GM18867 (cell line): ENCODE results near the gene KRT38.

Experiments used
- ATAC-seq: cut with Tn5 transposase; IDR thresholded peaks from one replicate; pipeline ENCODE4 v1.9.1; 2021; ENCODE audit warnings: mild to moderate bottlenecking, moderate library complexity; ENCODE audit not compliant: unreplicated experiment

The KRT38 gene

DNA sequence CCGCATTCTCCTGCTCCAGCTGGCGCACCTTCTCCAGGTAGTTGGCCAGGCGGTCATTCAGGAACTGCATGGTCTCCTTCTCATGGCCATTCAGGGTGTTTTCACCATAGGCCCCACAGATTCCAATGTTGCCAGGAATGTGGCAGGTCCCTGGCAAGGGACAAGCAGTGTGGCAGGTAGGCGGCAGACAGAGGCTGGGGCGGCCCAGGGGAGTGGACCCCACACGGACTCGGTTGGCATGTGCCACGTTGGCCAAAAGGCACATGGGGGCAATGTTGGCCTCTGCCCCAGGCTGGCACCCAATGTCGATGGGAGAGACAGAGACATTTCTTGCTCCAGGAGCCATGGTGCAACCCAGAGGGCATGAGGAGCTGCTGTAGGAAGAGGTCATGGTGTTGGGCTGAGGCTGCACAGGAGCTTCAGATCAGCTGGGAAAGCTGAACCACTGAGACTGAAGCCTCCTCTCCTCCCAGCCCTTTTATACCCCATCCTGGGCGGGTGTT lies at the start of gene KRT38:
TSS of gene KRT38 (minus strand) at position 453 of the 503 bp plus-strand sequence. CDS start at position 391, 62 bp downstream.
- no peak for ATAC-seq

DNA sequence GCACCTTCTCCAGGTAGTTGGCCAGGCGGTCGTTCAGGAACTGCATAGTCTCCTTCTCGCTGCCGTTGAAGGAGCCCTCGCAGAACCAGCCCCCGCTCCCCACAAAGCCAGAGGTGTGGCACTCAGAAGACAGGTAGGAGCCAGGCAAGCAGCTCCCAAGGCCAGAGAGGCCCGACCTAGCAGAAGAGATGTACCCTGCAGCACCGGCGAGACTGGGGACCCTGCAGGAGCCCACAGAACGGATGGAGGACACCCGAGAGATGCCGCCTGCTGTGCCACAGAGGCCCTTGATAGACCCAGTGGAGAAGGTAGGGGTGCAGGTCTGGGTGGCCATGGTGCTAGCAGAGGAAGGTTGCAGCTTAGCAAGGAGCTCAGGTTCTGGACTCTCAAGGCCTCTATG lies 48.7 kb upstream of the KRT38 start, which contains the start of gene KRT36:
TSS of gene KRT36 (minus strand) at position 380 of the 400 bp plus-strand sequence. CDS start at position 334, 46 bp downstream.
- no peak for ATAC-seq

DNA sequence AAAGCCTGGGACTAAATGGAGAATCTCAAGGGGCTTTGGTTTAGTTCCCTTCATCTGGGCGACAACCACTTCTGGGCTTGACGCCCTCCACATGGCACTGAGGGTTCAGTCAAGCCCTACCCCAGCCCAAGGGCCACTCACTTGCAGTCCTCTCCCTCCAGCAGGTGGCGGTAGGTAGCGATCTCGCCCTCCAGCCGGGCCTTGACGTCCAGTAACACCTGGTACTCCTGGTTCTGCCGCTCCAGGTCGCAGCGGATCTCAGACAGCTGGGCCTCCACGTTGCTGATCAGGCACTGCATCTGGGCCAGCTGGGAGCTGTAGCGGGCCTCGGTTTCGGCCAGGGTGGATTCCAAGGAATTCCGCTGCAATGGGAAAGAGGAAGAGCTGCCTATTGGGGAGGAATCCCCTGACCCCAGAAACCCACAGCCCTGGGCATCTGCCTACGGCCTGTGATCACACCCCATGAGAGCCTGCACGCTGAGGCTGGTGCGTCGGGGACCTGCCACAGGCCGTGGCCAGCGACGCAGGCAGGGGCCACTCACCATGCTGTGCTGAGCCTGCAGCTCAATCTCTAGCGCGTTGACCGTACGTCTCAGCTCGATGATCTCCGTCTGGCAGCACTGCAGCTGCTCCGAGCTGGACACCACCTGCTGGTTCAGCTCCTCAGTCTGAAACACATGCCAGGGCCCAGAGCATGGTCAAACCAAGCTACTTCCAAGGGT lies 46.2 kb upstream of the KRT38 start:
- no peak for ATAC-seq

DNA sequence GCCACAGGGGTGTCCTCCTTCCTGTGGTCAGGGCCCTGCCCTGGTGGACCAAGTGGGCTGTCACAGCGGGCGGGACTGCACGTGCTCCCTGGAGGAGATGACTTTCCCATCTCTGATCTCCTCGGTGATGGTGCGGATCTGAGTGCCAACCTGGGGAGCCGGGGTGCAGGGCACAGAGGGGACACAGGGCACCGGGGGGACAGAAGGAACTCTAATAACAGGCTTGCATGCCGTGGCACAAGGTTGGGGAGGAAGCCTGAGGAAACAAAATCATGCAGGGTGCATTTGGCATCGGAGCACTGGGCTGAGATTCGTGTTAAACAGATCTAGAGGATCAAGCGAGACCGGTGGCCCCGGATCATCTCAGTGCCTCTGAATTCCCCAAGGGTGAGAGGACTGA lies 45.5 kb upstream of the KRT38 start:
- no peak for ATAC-seq

DNA sequence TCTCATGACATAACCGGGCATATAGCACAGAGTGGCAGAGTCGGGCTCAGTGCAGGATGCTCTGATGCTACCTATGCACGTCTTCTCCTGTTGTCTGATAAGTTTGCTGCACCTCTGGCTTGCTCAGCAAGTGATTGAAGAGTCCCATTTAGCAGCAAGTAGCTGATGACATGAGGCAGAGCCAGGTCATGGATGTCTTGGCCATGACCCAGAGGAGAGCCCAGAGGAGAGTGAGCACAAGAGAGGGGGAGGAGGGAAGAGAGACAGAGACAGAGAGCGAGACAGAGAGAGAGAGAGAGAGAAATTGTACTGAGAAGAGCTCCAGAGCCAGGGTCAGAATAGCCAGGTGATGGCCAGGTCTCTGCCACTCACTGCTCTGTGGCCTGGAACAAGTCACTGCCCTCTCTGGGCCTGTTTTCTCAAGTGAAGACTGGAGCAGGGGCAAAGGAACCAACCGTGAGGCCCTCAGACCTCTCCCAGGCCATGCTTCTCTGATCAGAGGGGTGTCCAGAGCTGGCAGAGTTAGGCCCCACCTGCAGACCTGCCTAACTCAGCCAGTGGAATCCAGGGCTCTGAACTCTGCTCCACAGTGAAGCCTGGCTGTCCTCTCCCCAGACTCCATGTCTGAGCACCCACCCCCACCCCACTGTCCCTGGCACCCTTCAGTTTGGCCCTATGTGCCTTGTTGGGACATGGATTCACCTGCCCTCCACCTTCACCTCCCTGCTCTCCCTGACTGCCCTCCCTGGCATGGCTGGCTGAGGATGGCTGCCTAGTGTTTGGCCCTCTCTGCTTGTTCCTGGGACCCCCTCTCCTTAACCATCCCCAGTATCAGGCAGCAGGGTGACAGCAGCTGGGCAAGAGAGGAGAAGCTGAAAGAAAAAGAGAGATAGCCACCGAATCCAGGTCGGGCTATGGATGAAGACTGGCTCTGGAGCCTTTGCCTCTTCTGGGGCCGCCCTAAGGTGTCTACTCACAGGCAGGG lies 44.4 kb upstream of the KRT38 start:
- ATAC-seq = no peak

DNA sequence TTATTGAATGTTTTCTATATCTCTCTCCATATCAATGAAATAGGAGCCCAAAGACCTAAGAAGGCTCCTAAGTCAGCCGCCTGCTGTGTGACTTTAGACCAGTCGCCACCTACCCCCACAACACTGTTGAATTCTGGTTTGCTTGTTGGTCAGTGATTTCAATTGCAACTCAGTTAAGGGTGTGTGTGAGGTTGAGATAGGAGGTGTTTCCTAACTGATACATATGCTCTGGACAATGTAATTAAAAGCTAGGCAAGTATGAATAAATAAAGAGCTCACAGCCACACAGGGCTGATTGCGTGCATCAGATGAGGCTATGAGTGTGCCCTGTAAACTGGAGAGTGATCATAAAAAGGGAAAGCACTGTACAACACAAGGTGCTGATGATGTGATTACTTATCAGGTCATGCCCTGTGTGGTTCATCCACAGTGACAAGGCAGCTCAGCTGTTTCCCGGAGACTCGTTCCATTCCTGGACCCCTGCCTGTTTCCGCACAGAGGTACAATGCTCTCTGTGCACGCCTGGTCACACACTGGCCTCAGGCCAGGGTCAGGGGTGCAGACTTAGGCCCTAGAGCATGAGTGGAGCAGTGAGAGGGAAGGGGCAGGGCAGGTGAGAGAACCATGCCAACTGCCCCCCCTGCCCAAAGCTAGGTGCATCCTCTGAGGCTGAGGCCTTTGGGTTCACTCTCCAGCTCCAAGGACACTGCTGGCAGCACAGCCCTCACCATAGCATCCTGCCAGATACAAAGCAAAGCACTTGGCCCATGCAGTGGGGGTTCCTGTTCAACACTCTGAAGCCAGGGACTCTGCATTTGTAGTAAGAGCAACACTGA lies 43.4 kb upstream of the KRT38 start:
- no peak for ATAC-seq

DNA sequence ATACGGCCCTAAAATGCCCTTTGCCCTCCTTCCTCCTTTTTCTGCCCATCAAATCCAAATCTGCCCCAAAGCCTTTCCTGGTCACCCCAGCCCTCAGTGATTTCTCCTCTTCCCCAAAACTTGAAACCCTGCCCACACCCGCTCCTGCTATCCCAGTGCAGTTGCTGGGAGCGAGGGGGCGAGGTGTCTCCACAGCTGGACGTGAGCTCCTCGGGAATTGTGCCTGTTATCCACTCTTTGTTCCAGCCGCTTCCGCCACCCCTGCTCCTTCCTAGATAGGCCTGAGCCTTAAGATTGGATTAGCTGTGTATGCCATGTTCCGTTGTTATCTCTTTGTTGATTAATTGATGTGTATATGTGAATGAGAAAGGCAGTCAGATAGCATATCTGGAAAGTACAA lies 42.7 kb upstream of the KRT38 start:
- ATAC-seq = no peak

DNA sequence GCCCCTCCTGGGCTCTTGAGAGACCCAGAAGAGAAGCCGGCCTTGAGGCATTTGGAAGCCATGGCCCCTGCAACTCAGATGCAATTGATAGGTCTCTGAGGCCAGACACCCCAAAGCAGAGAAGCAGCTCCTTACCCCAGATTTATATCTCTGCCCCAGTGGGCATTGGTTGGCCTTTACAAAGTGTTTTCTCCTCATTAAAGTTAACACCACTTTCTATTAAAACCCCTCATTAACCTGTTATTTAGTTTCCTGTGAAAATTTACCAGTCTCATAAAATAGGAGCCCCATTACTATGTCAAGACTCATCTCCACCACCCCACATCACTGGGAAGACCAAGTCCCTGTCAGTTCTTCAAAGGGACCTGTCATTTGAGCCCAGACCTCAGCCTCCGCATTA lies 40.3 kb upstream of the KRT38 start, which contains the start of gene KRT35:
TSS of gene KRT35 (minus strand) at position 116 of the 400 bp plus-strand sequence. CDS start at position 62, 54 bp downstream.
- ATAC-seq = no peak

DNA sequence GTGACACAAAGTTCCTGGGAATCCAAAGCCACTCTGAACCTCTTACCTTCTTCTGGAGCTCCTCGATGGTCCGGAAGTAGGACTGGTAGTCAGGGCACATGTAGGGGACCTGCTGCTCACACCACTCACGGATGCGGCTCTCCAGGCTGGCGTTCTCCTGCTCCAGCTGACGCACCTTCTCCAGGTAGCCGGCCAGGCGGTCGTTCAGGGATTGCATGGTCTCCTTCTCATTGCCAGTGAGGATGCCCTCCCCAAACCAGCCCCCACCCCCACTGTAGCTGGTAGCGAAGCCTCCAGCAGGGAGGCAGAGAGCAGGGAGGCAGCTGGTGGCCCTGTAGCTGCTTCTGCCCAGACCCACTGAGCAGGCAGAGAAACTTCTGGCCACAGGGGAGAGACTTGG lies 39.8 kb upstream of the KRT38 start:
- ATAC-seq = no peak

DNA sequence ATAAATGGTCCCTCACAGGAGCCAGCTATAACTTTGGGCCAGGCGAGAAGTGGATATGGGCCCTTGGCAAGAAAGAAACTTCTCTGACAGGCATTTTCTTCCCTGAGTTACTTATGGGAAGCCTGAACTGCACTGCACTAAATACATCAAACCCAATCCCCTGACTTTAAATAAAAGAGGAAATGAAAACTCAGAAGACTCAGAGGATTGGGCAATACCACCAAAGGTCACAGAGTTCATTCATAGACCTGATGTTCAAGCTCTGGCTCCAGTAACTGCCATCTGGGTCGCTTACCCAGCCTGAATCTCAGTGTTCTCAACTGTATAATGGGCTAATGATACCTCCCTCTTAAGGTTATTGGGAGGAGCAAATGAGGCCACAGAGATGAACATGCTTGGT lies 39.4 kb upstream of the KRT38 start:
- ATAC-seq = no peak

DNA sequence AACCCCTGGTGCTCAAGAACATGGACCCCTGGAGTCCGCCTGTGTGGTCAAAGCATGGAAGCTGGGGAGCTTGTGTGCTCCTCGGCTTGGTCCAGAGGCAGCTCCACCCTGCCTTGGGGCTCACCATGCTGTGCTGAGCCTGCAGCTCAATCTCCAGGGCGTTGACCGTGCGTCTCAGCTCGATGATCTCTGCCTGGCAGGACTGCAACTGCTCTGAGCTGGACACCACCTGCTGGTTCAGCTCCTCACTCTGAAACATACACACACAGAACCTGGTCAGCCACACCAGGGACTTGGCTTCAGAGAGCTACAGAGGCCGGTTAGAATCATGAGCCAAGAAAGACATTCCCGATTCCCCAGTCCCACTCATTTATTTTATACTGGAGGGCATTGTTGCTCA lies 37.5 kb upstream of the KRT38 start:
- ATAC-seq = no peak

DNA sequence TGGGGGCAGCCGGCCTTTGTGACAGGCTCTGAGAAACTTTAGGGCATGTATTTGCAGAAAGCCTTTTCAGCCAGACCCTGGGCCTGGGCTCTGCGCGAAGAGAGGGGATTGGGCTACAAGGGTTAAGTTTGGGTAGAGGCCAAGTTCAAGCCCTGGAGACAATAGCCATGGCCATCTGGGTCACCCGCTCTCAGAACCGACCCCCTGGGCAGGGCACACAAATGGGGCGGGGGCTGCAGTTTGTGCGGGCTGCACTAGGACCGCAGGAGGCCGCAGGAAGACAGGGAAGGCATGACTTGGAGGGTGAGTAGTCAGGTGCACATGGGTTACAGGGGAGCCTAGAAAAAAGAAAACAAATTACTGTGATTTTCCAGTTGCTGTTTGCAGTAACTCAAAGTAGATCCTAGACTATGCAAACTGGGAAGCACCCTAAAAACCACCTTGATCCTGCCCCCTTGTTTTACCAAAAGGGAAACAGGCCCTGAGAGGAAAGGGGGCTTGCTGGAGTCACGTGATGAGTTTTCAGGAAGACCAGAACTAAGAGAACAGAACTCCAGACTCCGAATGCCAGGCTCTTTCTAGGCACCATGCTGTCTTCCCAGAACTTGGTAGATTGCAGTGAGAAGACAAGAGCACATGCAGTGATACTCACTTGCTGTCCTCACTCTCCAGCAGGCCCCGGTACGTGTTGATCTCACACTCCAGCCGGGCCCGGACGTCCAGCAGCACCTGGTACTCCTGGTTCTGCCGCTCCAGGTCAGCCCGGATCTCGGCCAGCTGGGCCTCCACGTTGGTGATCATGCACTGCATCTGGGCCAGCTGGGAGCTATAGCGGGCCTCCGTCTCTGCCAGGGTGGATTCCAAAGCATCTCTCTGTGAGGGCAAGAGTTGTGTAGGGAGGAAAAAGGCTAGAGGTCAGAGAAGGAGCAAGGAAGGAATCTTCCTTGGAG lies 36.4 kb upstream of the KRT38 start:
- no peak for ATAC-seq

DNA sequence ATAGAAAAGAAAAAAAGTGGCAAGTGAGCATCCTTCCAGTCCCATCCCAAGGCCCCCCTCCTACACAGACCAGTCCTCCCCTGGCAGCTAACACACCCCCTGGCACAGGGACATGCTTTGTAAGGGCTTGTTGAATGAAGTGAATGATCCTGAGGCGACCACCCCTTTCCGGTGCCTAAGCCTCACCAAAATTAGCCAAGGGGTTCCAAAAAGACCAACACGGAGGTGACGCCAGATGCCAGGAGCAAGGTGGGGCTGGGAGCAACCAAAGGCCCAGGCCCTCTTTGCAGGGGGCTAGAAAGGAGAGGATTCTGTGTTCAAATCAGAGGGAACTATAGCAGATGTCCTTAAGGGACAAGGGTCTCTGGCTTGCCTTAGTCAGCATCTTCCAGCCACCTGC lies 34.6 kb upstream of the KRT38 start:
- ATAC-seq = no peak

DNA sequence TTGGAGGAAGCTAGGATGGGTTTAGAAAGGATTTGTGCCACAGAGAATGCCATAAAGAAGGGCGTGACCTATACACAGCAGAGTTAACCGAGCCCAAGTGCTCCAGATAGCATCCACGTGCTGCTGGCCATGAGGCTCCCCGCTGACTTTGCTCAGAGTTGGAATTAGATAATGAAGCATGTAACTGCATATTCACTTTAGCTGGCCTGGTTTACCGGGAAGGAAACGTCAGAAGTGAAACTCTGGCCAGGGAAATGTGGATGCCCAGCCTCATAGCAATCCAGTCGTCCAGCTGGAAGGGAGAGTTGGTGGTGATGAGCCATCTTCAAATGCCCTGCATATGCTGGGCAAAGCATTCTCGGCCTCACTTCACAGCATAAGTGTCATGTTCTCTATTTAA lies 34.1 kb upstream of the KRT38 start:
- no peak for ATAC-seq

DNA sequence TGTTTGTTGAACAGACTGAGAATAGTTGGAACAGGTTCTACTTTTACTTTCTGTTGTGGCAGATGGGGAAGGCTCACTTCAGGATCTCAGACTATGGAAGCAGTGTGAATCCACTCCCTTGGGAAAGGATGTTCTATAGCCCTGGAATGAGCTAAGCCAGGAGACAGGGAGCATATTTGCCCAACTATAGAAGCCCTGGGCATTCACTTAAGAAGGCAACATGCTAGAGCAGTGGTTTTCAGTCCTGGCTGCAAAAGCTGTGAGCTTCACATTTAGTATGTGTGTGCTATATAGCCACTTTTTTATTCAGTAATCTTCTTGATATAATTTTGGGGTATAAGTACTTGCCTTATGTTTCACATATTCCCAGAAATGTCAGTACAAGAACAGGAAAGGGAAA lies 27.6 kb upstream of the KRT38 start:
- no peak for ATAC-seq

DNA sequence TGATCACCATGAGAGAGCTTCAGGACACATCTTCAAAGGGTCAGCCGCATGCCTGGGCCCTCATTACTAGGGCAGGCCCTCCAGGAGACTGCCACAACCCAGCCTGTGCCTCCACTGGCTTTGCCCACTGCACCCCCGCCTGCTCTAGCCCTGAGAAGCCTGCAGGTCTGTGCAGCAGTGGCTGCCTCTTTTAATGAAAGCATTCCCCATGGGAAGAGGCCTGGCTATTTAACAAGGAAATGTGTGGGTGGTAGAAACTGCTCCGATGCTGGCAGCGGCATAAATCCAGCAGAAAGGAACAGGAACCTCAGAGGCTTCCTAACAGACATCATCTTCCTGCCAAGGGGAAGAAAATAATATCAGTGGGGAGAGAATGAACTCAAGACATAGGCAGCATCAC lies 26.8 kb upstream of the KRT38 start:
- ATAC-seq = no peak

DNA sequence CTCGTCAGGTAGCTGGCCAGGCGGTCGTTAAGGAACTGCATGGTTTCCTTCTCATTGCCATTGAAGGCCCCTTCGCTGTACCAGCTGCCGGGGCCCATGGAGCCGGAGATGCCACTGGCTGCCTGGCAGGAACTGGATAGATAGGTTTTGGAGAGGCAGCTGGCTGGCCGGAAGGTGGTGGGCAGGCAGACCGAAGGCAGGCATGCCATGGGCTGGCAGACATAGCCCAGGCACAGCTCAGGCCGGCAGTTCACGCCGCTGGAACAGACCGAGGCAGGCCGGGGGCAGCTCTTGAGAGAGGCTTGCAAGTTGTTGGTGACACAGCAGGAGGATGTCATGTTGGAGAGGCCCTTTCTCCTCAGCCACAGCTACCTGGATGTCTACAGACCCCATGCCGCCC lies 26.2 kb upstream of the KRT38 start, which contains the start of gene KRT32:
TSS of gene KRT32 (minus strand) at position 399 of the 400 bp plus-strand sequence. CDS start at position 338, 61 bp downstream.
- no peak for ATAC-seq

DNA sequence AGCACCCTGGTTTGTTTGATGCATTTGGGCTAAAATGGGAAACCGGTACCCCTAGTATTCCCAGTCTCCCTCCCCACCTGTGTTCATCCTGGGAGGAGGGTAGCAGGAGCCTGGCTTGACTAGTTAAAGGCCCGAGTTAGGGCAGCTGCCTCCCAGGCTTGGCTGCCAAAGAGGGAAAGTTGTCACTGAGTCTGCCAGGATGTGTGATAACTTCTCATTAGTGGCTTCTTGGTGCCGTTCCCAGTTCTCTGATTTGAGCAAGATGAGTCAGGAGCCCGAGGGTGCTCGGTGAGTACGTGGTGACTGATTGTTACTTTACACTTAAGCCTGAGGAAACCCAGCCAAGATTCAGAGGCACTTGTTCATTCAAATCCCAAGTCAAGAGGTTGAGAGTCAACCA lies 23.9 kb upstream of the KRT38 start:
- no peak for ATAC-seq

DNA sequence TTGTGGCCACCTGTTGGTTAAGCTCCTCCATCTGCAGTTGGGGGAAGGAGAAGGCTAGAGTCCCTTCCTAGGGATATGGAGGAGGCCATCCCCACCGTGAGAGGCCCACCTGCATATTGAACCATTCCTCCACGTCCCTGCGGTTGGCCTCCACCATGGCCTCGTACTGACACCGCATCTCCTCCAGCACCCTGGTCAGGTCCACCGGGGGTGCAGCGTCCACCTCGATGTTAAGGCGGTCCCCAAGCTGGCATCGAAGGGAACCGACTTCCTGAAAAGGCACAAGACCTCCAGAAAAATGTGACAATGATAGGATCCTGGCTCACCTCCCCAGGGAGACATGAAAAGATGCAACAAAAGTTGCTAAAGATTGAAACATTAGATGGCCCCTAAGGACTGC lies 23.4 kb upstream of the KRT38 start:
- no peak for ATAC-seq
